Sigmoid colon (tissue), 7 donors: ENCODE results near the gene SLC41A1. TPM values are rescaled to one million over a fixed set of nuclear protein-coding genes. Genes with fewer than 3 reads are reported as not detected.

Experiments used
- DNase-seq: peaks from one replicate; pipeline ENCODE4 v3.0.0-alpha.2; 2019
- H3K27ac ChIP-seq, 4 donors: fragments of 200-600 bp; sonication (generic); one replicate each; pipeline ENCODE4 v1.5.1; 2016 to 2019; ENCODE audit warnings: mild to moderate bottlenecking in 1 of 4
- H3K27me3 ChIP-seq, 3 donors: fragments of 200-600 bp; sonication (generic); one replicate each; pipeline ENCODE4 v1.5.1; 2019; ENCODE audit warnings: mild to moderate bottlenecking in 1 of 3
- H3K36me3 ChIP-seq, 4 donors: fragments of 200-600 bp; sonication (generic); one replicate each; pipeline ENCODE4 v1.5.1; 2016 to 2019
- H3K4me1 ChIP-seq, 4 donors: fragments of 200-600 bp; sonication (generic); one replicate each; pipeline ENCODE4 v1.5.1; 2017 to 2019
- H3K4me3 ChIP-seq, 4 donors: fragments of 200-600 bp; sonication (generic); one replicate each; pipeline ENCODE4 v1.5.1; 2017 to 2019; ENCODE audit warnings: mild to moderate bottlenecking in 2 of 4, moderate library complexity in 1 of 4
- H3K9me3 ChIP-seq, 4 donors: fragments of 200-600 bp in 3 of 4; sonication (generic) in 3 of 4; one replicate each; pipeline versions ENCODE4 v1.5.1 to v1.6.1; 2013 to 2019
- EP300 ChIP-seq, 4 donors: sonication (generic); formaldehyde crosslinking; IDR thresholded peaks; one replicate each; pipeline ENCODE4 v1.6.1; 2017; ENCODE audit warnings: antibody characterized with exemption in 4 of 4
- POLR2A ChIP-seq, 2 donors: fragments of 450-650 bp; IDR thresholded peaks; one replicate each; pipeline ENCODE4 v1.6.1; 2016; ENCODE audit warnings: antibody characterized with exemption in 2 of 2, mild to moderate bottlenecking in 2 of 2, moderate library complexity in 2 of 2
- POLR2AphosphoS5 ChIP-seq, 4 donors: sonication (generic); formaldehyde crosslinking; IDR thresholded peaks; one replicate each; pipeline ENCODE4 v1.6.1; 2017; ENCODE audit warnings: antibody characterized with exemption in 4 of 4
- WGBS, 2 donors: extraction: QIAGEN DNeasy Blood & Tissue Kit; methylation state at CpG; one replicate each; pipeline ENCODE4 v1.1.7; 2013; 5-methylcytosine and 5-hydroxymethylcytosine counted together
- intact Hi-C: fragments of 100-400 bp; cut with DNase I; formaldehyde crosslinking; loops from one replicate; pipeline ENCODE4 v1.15.1; 2023
- polyA plus RNA-seq, 3 donors: library from polyadenylated mRNA; stranded (reverse); fragments of 200-250 nt; gene quantifications; one replicate each; pipeline ENCODE4 v1.2.3, GENCODE V29; 2013
- total RNA-seq, 4 donors: library from RNA; depleted of rRNA; stranded (reverse); fragments of >200 nt; gene quantifications; one replicate each; pipeline ENCODE4 v1.1.0, GENCODE V29; 2016
- TF ChIP-seq, protein P1 (sequence below), 4 experiments: fragments of 450-650 bp in 3 of 4; fragments of 200-600 bp in 1 of 4; IDR thresholded peaks; one replicate each; pipeline ENCODE4 v1.5.1; 2016 to 2019; ENCODE audit warnings: antibody characterized with exemption in 4 of 4, mild to moderate bottlenecking in 3 of 4, moderate library complexity in 2 of 4
- donor health status: healthy with polysubstance abuse.
- donor health status: Bipolar disorder and iron deficiency.
- donor health status: healthy.

SLC41A1 gene
- total and polyA plus RNA-seq, 7 donors: 1.8 to 46.3 (median 11.4) TPM

DNA sequence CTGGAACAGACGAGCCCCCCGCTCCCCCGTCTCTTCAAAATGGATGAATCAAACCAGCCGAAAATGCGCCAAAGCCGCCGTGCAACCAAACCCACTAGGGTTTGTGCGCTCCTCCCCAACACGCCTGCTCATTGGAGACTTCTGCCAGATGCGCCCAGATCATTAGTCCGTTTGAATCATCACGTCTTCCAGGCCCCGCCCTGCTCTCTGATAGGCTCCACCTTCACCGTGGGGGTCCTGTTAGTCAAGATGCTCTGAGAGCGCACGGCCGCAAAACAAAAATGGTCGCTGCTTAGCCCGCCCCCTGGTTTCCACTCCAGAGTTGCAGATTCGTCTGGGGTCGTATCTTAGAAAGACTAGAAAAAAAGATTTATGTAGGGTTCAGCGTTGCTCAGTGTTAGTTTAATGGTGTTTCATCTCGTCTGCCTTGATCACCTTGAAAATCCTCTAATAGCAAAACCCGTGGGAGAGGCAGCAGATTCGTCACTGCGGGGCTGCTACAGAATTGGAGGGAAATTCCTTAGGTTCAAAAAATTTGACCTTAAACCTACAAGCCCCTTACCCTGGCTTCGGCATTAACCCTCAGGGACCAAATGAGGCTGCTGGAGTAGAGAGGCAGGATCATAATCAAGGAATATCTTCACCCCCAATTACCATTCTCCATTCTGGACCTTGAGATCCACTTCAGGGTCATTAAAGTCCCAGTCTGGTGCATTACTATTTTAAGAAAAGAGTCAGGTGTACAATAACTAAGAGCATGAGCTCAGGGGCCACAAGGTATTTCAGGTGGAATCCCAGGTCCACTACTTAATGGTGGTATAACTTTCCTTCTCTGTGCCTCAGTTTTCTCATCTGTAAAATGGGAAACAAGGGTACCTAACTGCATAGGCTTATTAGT, 62.6 kb downstream of the SLC41A1 start, which contains the start of gene NUCKS1:
Gene NUCKS1 (minus strand): TSS at position 45 of the 898 bp plus-strand sequence. CDS start 209 bp downstream, outside the sequence.
- H3K27ac ChIP-seq: peak within 1 kb of the TSS; percentile 99 to 100 (median 99)
- DNase-seq: peak; percentile 100
- H3K4me1 ChIP-seq: peaks cover 0 to 36% (median 26%) of the 10 kb centered on the region in 4 donors
- H3K4me3 ChIP-seq: peak within 1 kb of the TSS; percentile 75 to 98 (median 91)
- no peaks in the 10 kb centered on the region for H3K9me3 ChIP-seq
- intact Hi-C loops: loop anchor here (2.0 kb wide), 1 partner anchor 24 kb away; the partner anchor contains the start of gene RAB29
- TF ChIP-seq, protein P1, sequence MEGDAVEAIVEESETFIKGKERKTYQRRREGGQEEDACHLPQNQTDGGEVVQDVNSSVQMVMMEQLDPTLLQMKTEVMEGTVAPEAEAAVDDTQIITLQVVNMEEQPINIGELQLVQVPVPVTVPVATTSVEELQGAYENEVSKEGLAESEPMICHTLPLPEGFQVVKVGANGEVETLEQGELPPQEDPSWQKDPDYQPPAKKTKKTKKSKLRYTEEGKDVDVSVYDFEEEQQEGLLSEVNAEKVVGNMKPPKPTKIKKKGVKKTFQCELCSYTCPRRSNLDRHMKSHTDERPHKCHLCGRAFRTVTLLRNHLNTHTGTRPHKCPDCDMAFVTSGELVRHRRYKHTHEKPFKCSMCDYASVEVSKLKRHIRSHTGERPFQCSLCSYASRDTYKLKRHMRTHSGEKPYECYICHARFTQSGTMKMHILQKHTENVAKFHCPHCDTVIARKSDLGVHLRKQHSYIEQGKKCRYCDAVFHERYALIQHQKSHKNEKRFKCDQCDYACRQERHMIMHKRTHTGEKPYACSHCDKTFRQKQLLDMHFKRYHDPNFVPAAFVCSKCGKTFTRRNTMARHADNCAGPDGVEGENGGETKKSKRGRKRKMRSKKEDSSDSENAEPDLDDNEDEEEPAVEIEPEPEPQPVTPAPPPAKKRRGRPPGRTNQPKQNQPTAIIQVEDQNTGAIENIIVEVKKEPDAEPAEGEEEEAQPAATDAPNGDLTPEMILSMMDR (IDR thresholded peaks at IDR 0.05): peak in 1 of 4 experiments; percentile 18
- TF ChIP-seq POLR2A (IDR thresholded peaks at IDR 0.05) (peak; percentile 47 to 56), POLR2AphosphoS5 (IDR thresholded peaks at IDR 0.05) (peak; percentile 82 to 95 (median 84)), EP300 (IDR thresholded peaks at IDR 0.05) (no peak)
- WGBS, 2 donors: 0 to 1% methylated on average over 27 of the region's 27 CpGs
- H3K27me3 ChIP-seq: no peaks in the 10 kb centered on the region
- no peaks in the 10 kb centered on the region for H3K36me3 ChIP-seq

DNA sequence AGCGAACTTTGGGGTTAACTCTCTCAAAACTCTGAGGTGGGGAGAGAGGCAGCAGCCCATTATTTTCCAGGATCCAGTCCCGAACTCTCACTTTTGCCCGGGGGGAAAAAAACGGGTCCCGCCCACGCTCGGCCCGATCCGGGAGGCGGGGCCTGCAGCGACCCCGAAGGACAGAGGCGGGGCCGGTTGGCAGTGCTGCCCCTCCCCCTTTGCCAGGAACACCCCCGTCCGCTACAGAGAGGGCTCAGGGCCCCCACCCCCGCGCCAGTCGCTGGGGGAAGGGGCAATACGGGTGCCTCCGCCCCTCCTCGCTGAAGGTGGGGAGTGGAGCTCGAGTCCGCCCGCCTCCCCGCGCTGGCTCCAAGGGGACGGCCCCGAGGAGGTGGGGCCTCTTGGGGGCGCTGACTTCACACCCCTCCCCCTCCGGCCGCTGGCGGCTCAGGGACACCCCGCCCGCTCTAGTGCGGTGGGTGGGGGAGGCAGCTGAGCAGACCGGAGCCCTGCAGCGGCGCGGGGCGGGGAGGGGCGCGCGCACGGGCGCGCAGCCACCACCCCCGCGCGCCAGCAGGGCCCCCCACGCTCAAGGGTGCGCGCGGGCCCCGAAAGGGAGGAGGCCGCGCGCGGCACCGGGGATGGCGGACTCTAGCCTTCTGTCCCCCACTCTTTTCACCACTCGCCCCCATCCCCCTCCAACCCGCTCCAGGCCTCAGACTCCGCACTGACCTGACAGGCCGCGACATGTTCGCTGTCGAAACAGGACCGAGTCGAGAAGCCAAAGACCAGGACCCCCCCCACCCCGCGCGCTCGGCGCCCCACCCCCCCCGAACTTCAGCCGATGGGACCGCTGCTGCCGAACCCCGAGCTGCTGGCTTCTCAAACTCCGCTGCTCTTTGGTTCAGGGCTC, 63.5 kb downstream of the SLC41A1 start:
- DNase-seq: peak; percentile 98
- Histone ChIP-seq H3K4me1 (peaks cover 0 to 44% (median 34%) of the 10 kb centered on the region in 4 donors), H3K27me3 (no peaks in the 10 kb centered on the region), H3K9me3 (no peaks in the 10 kb centered on the region), H3K27ac (peak overlapping the region; percentile 99 to 100 (median 99)), H3K4me3 (peak overlapping the region; percentile 75 to 98 (median 91)), H3K36me3 (no peaks in the 10 kb centered on the region)
- TF ChIP-seq, protein P1 (IDR thresholded peaks at IDR 0.05): no peak
- TF ChIP-seq EP300 (IDR thresholded peaks at IDR 0.05): peak in 2 of 4 donors; percentile 8 to 52
- peak in 1 of 2 donors; percentile 41 for TF ChIP-seq POLR2A (IDR thresholded peaks at IDR 0.05)
- peak; percentile 92 to 96 (median 96) for TF ChIP-seq POLR2AphosphoS5 (IDR thresholded peaks at IDR 0.05)
- intact Hi-C loops: loop anchor here (2.0 to 5.0 kb wide), 3 partner anchors 25 to 117 kb away; partner anchors contain the start of genes ELK4, RAB29 and SLC41A1
- 1% methylated on average over 81 of the region's 81 CpGs for WGBS, 2 donors

DNA sequence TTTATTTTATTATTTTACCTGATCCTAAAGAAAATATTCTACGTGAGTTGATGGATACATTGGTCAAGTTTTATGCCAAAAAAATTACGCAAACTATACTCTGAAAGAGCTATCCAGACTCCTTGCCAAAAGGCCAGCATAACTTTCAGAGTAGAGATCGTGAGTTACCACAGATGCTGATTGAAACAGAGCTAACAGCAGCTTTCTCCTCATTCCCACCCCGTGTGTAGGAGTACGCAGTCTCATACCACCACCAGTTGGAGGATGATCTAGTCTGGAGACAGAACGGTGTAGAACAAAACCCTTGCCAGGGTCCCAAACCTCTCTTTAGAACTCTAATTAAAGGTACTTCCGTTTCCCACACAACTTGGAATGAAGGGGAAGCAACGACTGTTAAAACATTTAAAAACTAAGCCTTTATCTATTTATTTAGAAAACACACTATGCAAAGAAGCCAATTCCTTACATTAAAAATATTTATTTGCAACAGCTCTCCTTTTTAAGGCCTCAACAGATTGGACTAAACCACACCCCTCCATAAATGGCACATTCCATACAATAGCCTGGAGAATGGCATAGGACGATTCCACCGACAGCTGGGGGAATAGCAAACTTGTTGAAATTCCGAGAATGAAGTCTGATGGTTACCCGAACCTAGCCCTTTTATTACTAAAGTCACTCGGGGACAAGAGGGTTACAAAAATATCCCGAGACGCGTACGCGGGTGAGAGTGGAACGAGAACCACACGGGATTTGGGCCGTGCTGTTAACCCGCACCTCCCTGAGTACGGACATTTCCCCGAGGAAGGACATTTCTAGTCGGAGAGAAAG, 64.4 kb downstream of the SLC41A1 start:
- intact Hi-C loops: loop anchor here (2.0 to 5.0 kb wide), 2 partner anchors 64 to 116 kb away; partner anchors contain the start of genes ELK4 and SLC41A1
- Histone ChIP-seq H3K4me1 (peaks cover 0 to 50% (median 39%) of the 10 kb centered on the region in 4 donors), H3K4me3 (peak overlapping the region; percentile 75 to 98 (median 91)), H3K27me3 (no peaks in the 10 kb centered on the region), H3K9me3 (no peaks in the 10 kb centered on the region), H3K27ac (peak overlapping the region; percentile 99 to 100 (median 99)), H3K36me3 (no peaks in the 10 kb centered on the region)
- WGBS, 2 donors: 0 to 2% methylated on average over 25 of the region's 25 CpGs
- TF ChIP-seq, protein P1 (IDR thresholded peaks at IDR 0.05): no peak
- TF ChIP-seq EP300 (IDR thresholded peaks at IDR 0.05): no peak
- peak in 3 of 4 donors; percentile 14 to 59 (median 44) for TF ChIP-seq POLR2AphosphoS5 (IDR thresholded peaks at IDR 0.05)
- TF ChIP-seq POLR2A (IDR thresholded peaks at IDR 0.05): no peak
- no peak for DNase-seq
